ENCODE measurements around the gene ATXN10.
A peak's percentile ranks its signal among the peaks of the same experiment; 100 is the strongest.

ATXN10 gene

GRCh38 chr22:45757936-45758335 lies 86.3 kb downstream of the ATXN10 start:
- no peak for DNase-seq (ENCODE audit: low read depth)

GRCh38 chr22:45758603-45759002 lies 87.0 kb downstream of the ATXN10 start:
- DNase-seq (ENCODE audit: low read depth) = no peak

- DNase-seq (ENCODE audit: low read depth) = no peak
These were observed 89.0 kb downstream of the ATXN10 start for GRCh38 chr22:45760682-45761081.

- no peak for DNase-seq (ENCODE audit: low read depth)
These were observed 91.1 kb downstream of the ATXN10 start for GRCh38 chr22:45762545-45763235.

- DNase-seq (ENCODE audit: low read depth) = no peak
These were observed 91.6 kb downstream of the ATXN10 start for GRCh38 chr22:45763236-45763624.

GRCh38 chr22:45768490-45768889 lies 96.9 kb downstream of the ATXN10 start:
- no peak for DNase-seq (ENCODE audit: low read depth)

- no peak for DNase-seq (ENCODE audit: low read depth)
These were observed 98.1 kb downstream of the ATXN10 start for GRCh38 chr22:45769569-45770210.

- no peak for DNase-seq (ENCODE audit: low read depth)
These were observed 98.9 kb downstream of the ATXN10 start for GRCh38 chr22:45770506-45770905.

- no peak for DNase-seq (ENCODE audit: low read depth)
These were observed 99.4 kb downstream of the ATXN10 start for GRCh38 chr22:45771057-45771456.

- DNase-seq (ENCODE audit: low read depth) = no peak
These were observed 100.1 kb downstream of the ATXN10 start for GRCh38 chr22:45771711-45772110.

GRCh38 chr22:45772743-45773142 lies 101.1 kb downstream of the ATXN10 start:
- no peak for DNase-seq (ENCODE audit: low read depth)

- DNase-seq (ENCODE audit: low read depth) = no peak
These were observed 102.5 kb downstream of the ATXN10 start for GRCh38 chr22:45774001-45774670.

- no peak for DNase-seq (ENCODE audit: low read depth)
These were observed 103.4 kb downstream of the ATXN10 start for GRCh38 chr22:45775062-45775461.

GRCh38 chr22:45775569-45776312 lies 104.1 kb downstream of the ATXN10 start:
- DNase-seq (ENCODE audit: low read depth) = no peak

GRCh38 chr22:45776313-45776585 lies 104.6 kb downstream of the ATXN10 start:
- DNase-seq (ENCODE audit: low read depth) = no peak

- DNase-seq (ENCODE audit: low read depth) = no peak
These were observed 105.6 kb downstream of the ATXN10 start for GRCh38 chr22:45777046-45777851.

GRCh38 chr22:45777852-45778375 lies 106.3 kb downstream of the ATXN10 start:
- DNase-seq (ENCODE audit: low read depth) = peak; percentile 9

GRCh38 chr22:45781459-45781858 lies 109.8 kb downstream of the ATXN10 start:
- no peak for DNase-seq (ENCODE audit: low read depth)

GRCh38 chr22:45781966-45782365 lies 110.3 kb downstream of the ATXN10 start:
- DNase-seq (ENCODE audit: low read depth) = no peak

GRCh38 chr22:45783021-45783420 lies 111.4 kb downstream of the ATXN10 start:
- no peak for DNase-seq (ENCODE audit: low read depth)

GRCh38 chr22:45783690-45784089 lies 112.1 kb downstream of the ATXN10 start:
- DNase-seq (ENCODE audit: low read depth) = no peak

Data from HS-27A (cell line).